GM19438 (cell line): Measurements from ENCODE around the gene SERPINA12.

ENCODE experiments used
- ATAC-seq: cut with Tn5 transposase; IDR thresholded peaks from one replicate; pipeline ENCODE4 v1.9.1; 2021; ENCODE audit warnings: low read depth; ENCODE audit not compliant: unreplicated experiment

The SERPINA12 gene

GRCh38 chr14:94445003-94445402 lies 64.3 kb downstream of the SERPINA12 start:
- ATAC-seq: no peak

DNA sequence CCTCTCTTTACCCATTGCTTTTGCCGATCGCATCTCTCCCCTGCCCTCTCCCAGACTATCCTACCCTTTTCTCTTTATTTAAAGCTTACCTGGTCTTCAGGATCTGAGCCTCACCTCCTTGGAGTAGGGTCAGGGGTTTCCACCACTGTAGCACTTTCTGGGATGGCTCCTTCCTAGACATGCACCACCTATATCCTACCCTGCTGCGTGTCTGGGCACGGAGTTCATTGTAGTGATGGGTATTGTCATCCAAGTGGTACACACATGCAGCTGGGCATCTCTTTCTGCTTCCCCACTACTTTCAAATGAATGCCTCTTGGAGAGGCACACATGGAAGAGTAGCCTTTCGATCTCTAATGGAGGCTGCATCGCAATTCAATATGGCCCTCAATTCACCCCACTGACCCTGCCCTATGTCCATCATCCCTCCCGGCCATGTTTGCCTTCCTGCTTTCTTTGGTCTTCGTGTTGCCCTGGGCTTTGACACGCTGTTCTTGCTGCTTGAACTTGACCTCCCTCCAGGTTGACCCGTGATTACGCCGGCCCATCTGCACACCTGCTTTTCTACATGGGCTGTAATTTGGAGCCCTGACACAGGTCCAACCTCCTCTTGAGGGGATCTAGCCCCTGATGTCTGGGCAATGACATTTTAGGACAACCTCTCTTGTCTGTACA lies 67.6 kb downstream of the SERPINA12 start:
- no peak for ATAC-seq

DNA sequence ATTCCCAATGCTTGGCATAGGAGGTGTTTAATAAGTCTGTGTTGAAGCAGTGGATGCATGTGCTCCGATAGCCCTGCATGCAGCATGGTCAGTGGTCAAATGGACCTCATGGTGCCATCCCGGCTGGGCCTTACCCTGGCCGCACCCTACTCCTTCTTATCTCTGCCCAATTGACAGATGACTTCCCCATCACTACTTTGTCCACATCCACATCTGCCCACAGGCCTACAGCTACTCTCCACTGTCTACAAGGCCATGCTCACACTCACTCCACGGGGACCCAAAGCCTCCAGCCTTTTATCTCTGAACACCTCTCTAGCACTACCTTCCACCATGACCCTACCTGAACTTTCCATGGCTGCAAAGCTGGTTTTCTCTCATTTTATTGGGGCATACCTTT lies 68.1 kb downstream of the SERPINA12 start:
- ATAC-seq: no peak

DNA sequence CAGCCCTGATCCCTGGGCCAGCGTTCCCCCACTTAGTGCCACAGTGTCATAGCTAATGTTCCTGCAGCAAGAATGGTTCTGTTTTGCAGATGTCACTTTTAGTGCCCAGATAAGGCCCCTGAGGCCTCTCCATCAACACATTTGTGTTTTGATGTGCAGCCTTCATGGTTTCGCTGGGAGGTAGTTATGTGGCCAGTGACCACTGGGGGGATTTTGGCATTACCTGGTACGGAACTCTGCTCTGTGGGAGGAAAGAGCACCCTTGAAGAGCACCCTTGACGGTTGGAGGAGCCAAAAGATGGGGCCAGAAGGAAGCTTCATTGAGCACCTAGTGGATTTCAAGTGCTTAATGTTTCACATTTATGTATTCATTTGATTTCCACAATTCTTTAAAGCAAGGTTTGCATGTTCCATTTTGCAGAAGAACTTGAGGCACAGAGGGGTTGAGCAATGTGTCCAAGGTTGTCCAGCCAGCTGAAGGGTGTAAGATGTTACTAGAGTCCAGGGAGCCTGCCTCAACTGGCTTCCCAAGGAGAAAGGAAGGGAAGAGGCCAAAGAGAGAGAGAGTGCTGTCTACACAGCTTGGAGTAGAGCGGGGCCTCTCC lies 69.7 kb downstream of the SERPINA12 start:
- ATAC-seq: no peak
